HCT116 (cell line): ENCODE measurements around the gene CARD6. TPM values are rescaled to one million over a fixed set of nuclear protein-coding genes. Genes with fewer than 3 reads are reported as not detected.
A peak's percentile ranks its signal among the peaks of the same experiment; 100 is the strongest.

Experiments used
- ATAC-seq: fragments of 200-7000 bp; cut with Tn5 transposase; 2 replicates; pipeline ENCODE4 v1.9.1; 2020; ENCODE audit warnings: mild to moderate bottlenecking, moderate library complexity
- BruUV-seq: library from RNA; stranded (reverse); fragments of 400-500 nt; replicated peaks from 2 replicates; lab custom pipeline; 2021; lab: Mats Ljungman, UMichigan
- CTCF ChIA-PET: fragments of 300-600 bp; sonication (Branson Sonifier 250); formaldehyde crosslinking; loops from one replicate; lab custom pipeline; 2021; ENCODE audit warnings: antibody characterized with exemption; lab: Charles Lee
- POLR2A ChIA-PET: fragments of 300-600, 350-600 bp; sonication (Branson Sonifier 250); formaldehyde crosslinking; loops from one replicate; lab custom pipeline; 2021; ENCODE audit warnings: antibody characterized with exemption; lab: Charles Lee
- RAD21 ChIA-PET, 2 experiments: fragments of 300-600 bp; sonication (Branson Sonifier 250); formaldehyde crosslinking; loops; one replicate each; lab custom pipeline; 2023; ENCODE audit warnings: low total read pairs in 2 of 2; ENCODE audit not compliant: uncharacterized antibody in 2 of 2, unreplicated experiment in 2 of 2, low non-redundant PET in 1 of 2; lab: Charles Lee
- DNase-seq: peaks from one replicate; pipeline ENCODE4 v3.0.0-alpha.2; 2010; ENCODE audit warnings: low read depth, low spot score
- H2AFZ ChIP-seq: fragments of 200-600 bp; shearing (Covaris generic), sonication (generic); 2 replicates; pipeline ENCODE4 v1.6.1; 2017; ENCODE audit warnings: low read depth, mixed run types, mixed read lengths, antibody characterized with exemption, low read length; ENCODE audit not compliant: poor library complexity, severe bottlenecking
- H3K27ac ChIP-seq: 2 replicates; pipeline ENCODE4 v1.5.1; 2012; ENCODE audit warnings: low read depth, low read length
- H3K27me3 ChIP-seq: fragments of 200-600 bp; sonication (generic); 2 replicates; pipeline ENCODE4 v1.6.1; 2016; ENCODE audit warnings: mixed run types, low read length, mixed read lengths; ENCODE audit not compliant: insufficient read depth
- H3K36me3 ChIP-seq, 2 experiments: fragments of 200-500 bp in 1 of 2; fragments of 200-600 bp in 1 of 2; sonication (Bioruptor generic) in 1 of 2; sonication (generic) in 1 of 2; 2 replicates each; pipeline versions ENCODE4 v1.5.1 to v1.6.1; 2014 to 2016; ENCODE audit warnings: low read length in 2 of 2, inconsistent platforms in 1 of 2, mixed read lengths in 1 of 2, mixed run types in 1 of 2; ENCODE audit not compliant: insufficient read depth in 2 of 2, control insufficient read depth in 1 of 2
- H3K4me1 ChIP-seq, 2 experiments: fragments of 200-600 bp in 1 of 2; sonication (generic) in 1 of 2; 2 replicates each; pipeline versions ENCODE4 v1.5.1 to v1.6.1; 2012 to 2017; ENCODE audit warnings: low read length in 2 of 2, inconsistent platforms in 1 of 2, mild to moderate bottlenecking in 1 of 2, mixed read lengths in 1 of 2, mixed run types in 1 of 2, moderate library complexity in 1 of 2; ENCODE audit not compliant: insufficient read depth in 2 of 2, control insufficient read depth in 1 of 2
- H3K4me2 ChIP-seq: fragments of 200-600 bp; sonication (generic); 2 replicates; pipeline ENCODE4 v1.6.1; 2017; ENCODE audit warnings: mixed run types, low read length, mixed read lengths
- H3K4me3 ChIP-seq, 2 experiments: fragments of 200-600 bp in 1 of 2; sonication (generic) in 1 of 2; replicated peaks in 1 of 2; 2 replicates each; pipeline ENCODE4 v1.5.1; 2011 to 2016; ENCODE audit warnings: low read length in 2 of 2, control low read depth in 1 of 2, low read depth in 1 of 2, mild to moderate bottlenecking in 1 of 2, mixed read lengths in 1 of 2, mixed run types in 1 of 2
- H3K79me2 ChIP-seq: fragments of 200-600 bp; sonication (generic); 2 replicates; pipeline ENCODE4 v1.6.1; 2017; ENCODE audit warnings: mild to moderate bottlenecking, mixed run types, low read length, moderate library complexity, mixed read lengths; ENCODE audit not compliant: insufficient read depth
- H3K9ac ChIP-seq: fragments of 200-600 bp; sonication (generic); 2 replicates; pipeline ENCODE4 v1.6.1; 2016; ENCODE audit warnings: low read length, mixed read lengths
- H3K9me2 ChIP-seq: fragments of 200-600 bp; sonication (generic), shearing (Covaris generic); 2 replicates; pipeline ENCODE4 v1.6.1; 2017; ENCODE audit warnings: mixed run types, mild to moderate bottlenecking, moderate library complexity; ENCODE audit not compliant: insufficient read depth
- H3K9me3 ChIP-seq, 2 experiments: fragments of 200-500 bp in 1 of 2; fragments of 200-600 bp in 1 of 2; sonication (Bioruptor generic) in 1 of 2; sonication (generic) in 1 of 2; 2 replicates each; pipeline ENCODE4 v1.6.1; 2014 to 2017; ENCODE audit warnings: low read length in 2 of 2, mixed read lengths in 2 of 2, inconsistent platforms in 1 of 2, low read depth in 1 of 2, mild to moderate bottlenecking in 1 of 2, mixed run types in 1 of 2, moderate library complexity in 1 of 2; ENCODE audit not compliant: control insufficient read depth in 1 of 2, insufficient read depth in 1 of 2
- H4K20me1 ChIP-seq: fragments of 200-600 bp; sonication (generic), shearing (Covaris generic); 2 replicates; pipeline ENCODE4 v1.6.1; 2017; ENCODE audit warnings: mixed run types, mild to moderate bottlenecking, moderate library complexity; ENCODE audit not compliant: insufficient read depth
- CBX3 ChIP-seq: IDR thresholded peaks from 2 replicates; pipeline ENCODE4 v1.6.1; 2012; ENCODE audit warnings: low read depth
- EGR1 ChIP-seq: IDR thresholded peaks from 2 replicates; pipeline ENCODE4 v1.6.1; 2012; ENCODE audit warnings: low read depth
- EZH2phosphoT487 ChIP-seq: fragments of 200-600 bp; IDR thresholded peaks from 2 replicates; pipeline ENCODE4 v1.6.1; 2018; ENCODE audit warnings: antibody characterized with exemption, borderline replicate concordance
- JUND ChIP-seq: IDR thresholded peaks from 2 replicates; pipeline ENCODE4 v1.6.1; 2012
- MAX ChIP-seq: IDR thresholded peaks from 2 replicates; pipeline ENCODE4 v1.6.1; 2012
- POLR2AphosphoS5 ChIP-seq: IDR thresholded peaks from 2 replicates; pipeline ENCODE4 v1.6.1; 2011; ENCODE audit warnings: mild to moderate bottlenecking, low read depth, low read length, moderate library complexity
- RAD21 ChIP-seq: IDR thresholded peaks from 2 replicates; pipeline ENCODE4 v1.6.1; 2012; ENCODE audit warnings: low read depth, mild to moderate bottlenecking
- SIN3A ChIP-seq: IDR thresholded peaks from 2 replicates; pipeline ENCODE4 v1.6.1; 2012; ENCODE audit warnings: low read depth
- SP1 ChIP-seq: IDR thresholded peaks from 2 replicates; pipeline ENCODE4 v1.6.1; 2012; ENCODE audit warnings: low read depth
- SRF ChIP-seq: IDR thresholded peaks from 2 replicates; pipeline ENCODE4 v1.6.1; 2012; ENCODE audit warnings: low read depth
- TCF7L2 ChIP-seq: IDR thresholded peaks from 2 replicates; pipeline ENCODE4 v1.7.0; 2011; ENCODE audit warnings: borderline replicate concordance, inconsistent platforms; ENCODE audit not compliant: insufficient read depth, insufficient read length; ENCODE audit errors: extremely low read depth
- YY1 ChIP-seq: IDR thresholded peaks from 2 replicates; pipeline ENCODE4 v1.6.1; 2011; ENCODE audit warnings: low read length, low read depth, moderate library complexity, mild to moderate bottlenecking; ENCODE audit not compliant: insufficient replicate concordance; ENCODE audit errors: extremely low read depth
- ZNF274 ChIP-seq: fragments of 200-500 bp; sonication (Bioruptor generic); IDR thresholded peaks from 2 replicates; pipeline ENCODE4 v1.6.1; 2014; ENCODE audit warnings: mild to moderate bottlenecking, low read depth, low read length, inconsistent platforms
- intact Hi-C: fragments of 100-400 bp; cut with micrococcal nuclease; formaldehyde crosslinking; loops from 2 replicates; pipeline ENCODE4 v1.10.0; 2022
- total RNA-seq: library from RNA; stranded (reverse); gene quantifications from one replicate; pipeline ENCODE4 v1.2.1, GENCODE V29; 2021; ENCODE audit not compliant: unreplicated experiment
- TF ChIP-seq, protein P1 (sequence below): IDR thresholded peaks from 2 replicates; pipeline ENCODE4 v1.6.1; 2011; ENCODE audit warnings: mild to moderate bottlenecking, low read length, moderate library complexity; ENCODE audit not compliant: insufficient replicate concordance; ENCODE audit errors: extremely low read depth

CARD6 gene
- total RNA-seq, 1 experiment from 2014 or later = not detected

GRCh38 chr5:40823459-40823858, 17.7 kb upstream of the CARD6 start:
- Histone ChIP-seq H3K4me3 (no peak overlapping the region), H3K27me3 (no peaks in the 10 kb centered on the region), H3K4me2 (no peak overlapping the region), H3K4me1 (peaks cover 0 to 8% of the 10 kb centered on the region in 2 experiments; a peak in 1 of 4 replicates), H4K20me1 (peaks cover 20% of the 10 kb centered on the region; the same call in 1 of the 2 replicates), H3K9me3 (no peaks in the 10 kb centered on the region), H3K27ac (no peak overlapping the region), H3K9me2 (no peaks in the 10 kb centered on the region), H3K9ac (no peak overlapping the region), H2AFZ (no peak overlapping the region), H3K36me3 (peaks cover 18 to 22% of the 10 kb centered on the region in 2 experiments; a peak in 3 of 4 replicates), H3K79me2 (peaks cover 9% of the 10 kb centered on the region; the same call in 1 of the 2 replicates)
- ChIA-PET RAD21 (no interaction called here), POLR2A (interaction anchor here (1.8 kb wide), 1 partner anchor 12 kb away, joined by 6 read pairs; the partner anchor contains the start of gene RPL37), CTCF (no interaction called here)
- ATAC-seq (peak; percentile 13; the same call in 1 of the 2 replicates), DNase-seq (no peak)
- no peak for TF ChIP-seq EGR1
- TF ChIP-seq SP1 = no peak
- TF ChIP-seq MAX = no peak
- no peak for TF ChIP-seq POLR2AphosphoS5
- TF ChIP-seq SRF = no peak
- no peak for TF ChIP-seq JUND
- TF ChIP-seq YY1 = no peak
- no peak for TF ChIP-seq RAD21
- TF ChIP-seq, protein P1, sequence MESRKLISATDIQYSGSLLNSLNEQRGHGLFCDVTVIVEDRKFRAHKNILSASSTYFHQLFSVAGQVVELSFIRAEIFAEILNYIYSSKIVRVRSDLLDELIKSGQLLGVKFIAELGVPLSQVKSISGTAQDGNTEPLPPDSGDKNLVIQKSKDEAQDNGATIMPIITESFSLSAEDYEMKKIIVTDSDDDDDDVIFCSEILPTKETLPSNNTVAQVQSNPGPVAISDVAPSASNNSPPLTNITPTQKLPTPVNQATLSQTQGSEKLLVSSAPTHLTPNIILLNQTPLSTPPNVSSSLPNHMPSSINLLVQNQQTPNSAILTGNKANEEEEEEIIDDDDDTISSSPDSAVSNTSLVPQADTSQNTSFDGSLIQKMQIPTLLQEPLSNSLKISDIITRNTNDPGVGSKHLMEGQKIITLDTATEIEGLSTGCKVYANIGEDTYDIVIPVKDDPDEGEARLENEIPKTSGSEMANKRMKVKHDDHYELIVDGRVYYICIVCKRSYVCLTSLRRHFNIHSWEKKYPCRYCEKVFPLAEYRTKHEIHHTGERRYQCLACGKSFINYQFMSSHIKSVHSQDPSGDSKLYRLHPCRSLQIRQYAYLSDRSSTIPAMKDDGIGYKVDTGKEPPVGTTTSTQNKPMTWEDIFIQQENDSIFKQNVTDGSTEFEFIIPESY = no peak
- no peak for TF ChIP-seq SIN3A
- no peak for TF ChIP-seq ZNF274
- no peak for TF ChIP-seq TCF7L2
- no peak for TF ChIP-seq CBX3
- TF ChIP-seq EZH2phosphoT487 = no peak
- intact Hi-C loops = no loop called here
- BruUV-seq = no TSS peak
